Measurements from ENCODE around the gene ZBTB21. TPM values are rescaled to one million over a fixed set of nuclear protein-coding genes. Genes with fewer than 3 reads are reported as not detected.

Gene ZBTB21
- total and polyA plus RNA-seq, 9 donors: 4.1 to 41.4 (median 21.9) TPM

- WGBS, 3 donors: 72 to 82% (median 75%) methylated on average over 20 of the region's 20 CpGs
- H3K36me3 ChIP-seq: no peaks in the 10 kb centered on the region
- H3K4me1 ChIP-seq (ENCODE audit: insufficient read depth): peaks cover 1% of the 10 kb centered on the region
- no peak for DNase-seq
- H3K27ac ChIP-seq: no peak overlapping the region
- no peak for TF ChIP-seq EP300 (IDR thresholded peaks at IDR 0.05)
- no peak for TF ChIP-seq CTCF (IDR thresholded peaks at IDR 0.05)
- no peak for TF ChIP-seq POLR2A (IDR thresholded peaks at IDR 0.05)
- no peaks in the 10 kb centered on the region for H3K27me3 ChIP-seq
- H3K4me3 ChIP-seq: no peak overlapping the region
- H3K9me3 ChIP-seq: no peaks in the 10 kb centered on the region
- intact Hi-C loops (cut with DNase I): no loop called here
Measured at GRCh38 chr21:42021371-42022090, 11.4 kb upstream of the ZBTB21 start.

GRCh38 chr21:42019706-42020105 is 9.5 kb upstream of the ZBTB21 start:
- no peaks in the 10 kb centered on the region for H3K4me1 ChIP-seq (ENCODE audit: insufficient read depth)
- H3K36me3 ChIP-seq: no peaks in the 10 kb centered on the region
- no peak for TF ChIP-seq EP300 (IDR thresholded peaks at IDR 0.05)
- no peak for TF ChIP-seq CTCF (IDR thresholded peaks at IDR 0.05)
- TF ChIP-seq POLR2A (IDR thresholded peaks at IDR 0.05): no peak
- DNase-seq: no peak
- intact Hi-C loops (cut with DNase I): no loop called here
- H3K27me3 ChIP-seq: no peaks in the 10 kb centered on the region
- H3K4me3 ChIP-seq: no peak overlapping the region
- no peak overlapping the region for H3K27ac ChIP-seq
- WGBS, 3 donors: 83 to 94% (median 86%) methylated on average over 6 of the region's 6 CpGs
- no peaks in the 10 kb centered on the region for H3K9me3 ChIP-seq

DNA sequence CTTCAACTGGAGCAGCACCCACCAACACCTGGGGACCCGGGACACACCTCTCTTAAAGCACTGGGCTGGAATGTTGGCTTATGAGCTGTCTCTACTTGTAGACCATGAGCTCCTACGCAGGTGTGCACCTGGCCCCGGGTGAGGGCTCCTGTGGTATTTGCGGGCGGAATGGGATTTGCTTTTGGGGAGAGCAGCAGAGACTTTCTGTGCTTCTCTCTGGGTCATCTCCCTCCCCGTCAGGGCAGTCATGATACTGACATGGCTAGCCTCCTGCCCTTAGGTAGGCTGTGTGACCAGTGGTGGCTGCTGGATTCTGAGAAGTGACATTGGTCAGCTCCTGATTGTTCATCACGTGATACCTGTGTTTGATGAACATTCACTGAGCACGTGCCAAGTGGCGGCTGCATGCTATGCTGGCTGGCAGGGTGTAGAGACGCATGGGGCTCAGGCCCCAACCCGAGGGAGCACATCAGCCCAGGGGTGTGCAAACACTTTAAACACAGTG is 9.0 kb upstream of the ZBTB21 start:
- H3K27ac ChIP-seq: no peak overlapping the region
- TF ChIP-seq CTCF (IDR thresholded peaks at IDR 0.05) (no peak), POLR2A (IDR thresholded peaks at IDR 0.05) (no peak), EP300 (IDR thresholded peaks at IDR 0.05) (no peak)
- WGBS, 3 donors: 83 to 91% (median 86%) methylated on average over 11 of the region's 11 CpGs
- no peaks in the 10 kb centered on the region for H3K9me3 ChIP-seq
- intact Hi-C loops (cut with DNase I): no loop called here
- H3K36me3 ChIP-seq: no peaks in the 10 kb centered on the region
- DNase-seq: no peak
- no peaks in the 10 kb centered on the region for H3K4me1 ChIP-seq (ENCODE audit: insufficient read depth)
- H3K4me3 ChIP-seq: no peak overlapping the region
- H3K27me3 ChIP-seq: no peaks in the 10 kb centered on the region

- no peaks in the 10 kb centered on the region for H3K36me3 ChIP-seq
- TF ChIP-seq EP300 (IDR thresholded peaks at IDR 0.05): no peak
- TF ChIP-seq POLR2A (IDR thresholded peaks at IDR 0.05): no peak
- no peak for TF ChIP-seq CTCF (IDR thresholded peaks at IDR 0.05)
- no peaks in the 10 kb centered on the region for H3K27me3 ChIP-seq
- no peaks in the 10 kb centered on the region for H3K9me3 ChIP-seq
- no peak overlapping the region for H3K4me3 ChIP-seq
- 62 to 69% (median 66%) methylated on average over 2 of the region's 2 CpGs for WGBS, 3 donors
- intact Hi-C loops (cut with DNase I): no loop called here
- no peak for DNase-seq
- H3K4me1 ChIP-seq (ENCODE audit: insufficient read depth): no peaks in the 10 kb centered on the region
- no peak overlapping the region for H3K27ac ChIP-seq
Measured at GRCh38 chr21:42017022-42017421, 6.9 kb upstream of the ZBTB21 start.
